Putamen (tissue), 1 donor: ENCODE results near the gene TNS3.

Experiments
- DNase-seq: peaks from one replicate; pipeline ENCODE4 v3.0.0-alpha.2; 2016; ENCODE audit warnings: low spot score

Gene TNS3

DNA sequence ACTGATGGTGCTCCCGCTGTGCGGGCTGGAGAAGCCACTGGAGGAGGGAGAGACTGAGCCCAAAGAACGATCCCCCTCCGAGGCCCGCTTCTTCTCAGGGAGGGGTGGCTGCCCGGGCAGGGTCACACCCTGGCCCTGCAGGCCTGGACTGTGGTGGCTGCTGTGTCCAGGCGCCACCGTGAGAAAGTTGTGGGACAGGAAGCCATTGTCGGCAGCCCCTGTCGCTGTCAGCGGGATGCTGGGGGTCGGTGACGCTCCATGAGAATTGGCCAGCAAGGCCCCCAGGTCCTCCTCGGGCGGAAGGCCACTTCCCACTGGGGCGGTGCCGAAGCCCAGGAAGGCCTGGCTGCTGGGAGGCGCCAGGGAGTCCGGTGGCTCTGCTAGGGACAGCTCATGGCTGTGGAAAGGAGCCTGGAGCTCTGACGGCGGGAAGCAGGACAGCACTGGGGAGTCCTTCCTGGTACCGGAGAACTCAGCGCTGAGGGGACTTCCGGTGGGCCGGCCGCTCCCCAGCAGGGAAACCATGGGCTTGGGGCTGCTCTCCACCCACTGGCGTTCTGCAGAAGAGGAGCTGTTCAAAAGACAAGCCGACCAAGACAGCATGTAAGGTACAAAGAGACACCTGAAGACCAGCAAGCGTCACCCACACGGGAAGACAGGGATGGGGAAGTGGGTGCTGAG, 278.8 kb downstream of the TNS3 start:
- no peak for DNase-seq

GRCh38 chr7:47302560-47302959, 279.4 kb downstream of the TNS3 start:
- DNase-seq, result peak; percentile 33

DNA sequence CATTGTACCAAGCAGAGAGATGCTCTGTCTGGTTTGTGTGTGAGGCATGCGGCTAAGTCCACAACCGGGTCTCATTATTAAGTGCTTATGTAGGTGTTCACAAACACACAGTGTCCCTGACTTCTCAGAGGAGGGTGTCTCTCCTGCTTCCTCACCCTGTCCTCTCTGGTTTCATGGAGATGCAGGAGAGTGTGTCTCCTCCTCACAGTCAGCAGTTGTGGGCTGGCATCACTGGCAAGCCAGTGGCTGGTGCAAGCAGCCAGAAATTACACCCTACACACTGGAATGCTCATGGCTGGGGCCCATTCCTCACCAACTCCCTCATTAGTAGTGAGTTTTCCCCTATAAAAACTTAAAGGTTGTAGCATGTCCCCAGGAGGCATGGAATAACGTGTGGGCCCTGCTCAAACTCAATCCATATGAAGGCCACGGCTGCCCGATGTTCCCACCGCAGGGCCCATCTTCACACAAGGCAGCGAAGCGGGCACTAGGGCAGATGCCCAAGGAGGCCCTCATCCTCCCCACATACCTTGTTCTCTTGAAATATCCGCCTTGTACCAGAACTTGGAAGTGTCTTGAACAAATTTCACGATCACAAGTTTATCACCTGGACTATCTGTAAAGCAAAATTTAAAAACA, 280.1 kb downstream of the TNS3 start:
- DNase-seq, result no peak

DNA sequence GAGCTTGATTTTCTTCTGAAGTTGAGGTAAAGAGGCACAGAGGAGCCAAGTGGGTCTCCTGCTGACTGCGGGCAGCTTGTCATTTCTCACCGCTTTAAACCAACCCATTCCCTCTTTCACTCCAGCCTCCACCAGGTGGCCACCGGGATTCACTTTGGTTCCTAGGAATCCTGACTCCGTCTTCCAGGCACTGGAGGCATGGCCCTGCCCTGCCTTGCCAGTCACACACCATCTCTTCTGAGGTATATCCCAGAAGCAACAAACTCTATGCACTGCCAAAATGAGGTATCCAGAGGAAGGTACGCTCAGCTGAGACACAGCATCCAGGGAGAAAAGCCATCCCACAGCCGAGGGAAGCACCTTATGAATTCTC, 280.8 kb downstream of the TNS3 start:
- DNase-seq, result no peak

DNA sequence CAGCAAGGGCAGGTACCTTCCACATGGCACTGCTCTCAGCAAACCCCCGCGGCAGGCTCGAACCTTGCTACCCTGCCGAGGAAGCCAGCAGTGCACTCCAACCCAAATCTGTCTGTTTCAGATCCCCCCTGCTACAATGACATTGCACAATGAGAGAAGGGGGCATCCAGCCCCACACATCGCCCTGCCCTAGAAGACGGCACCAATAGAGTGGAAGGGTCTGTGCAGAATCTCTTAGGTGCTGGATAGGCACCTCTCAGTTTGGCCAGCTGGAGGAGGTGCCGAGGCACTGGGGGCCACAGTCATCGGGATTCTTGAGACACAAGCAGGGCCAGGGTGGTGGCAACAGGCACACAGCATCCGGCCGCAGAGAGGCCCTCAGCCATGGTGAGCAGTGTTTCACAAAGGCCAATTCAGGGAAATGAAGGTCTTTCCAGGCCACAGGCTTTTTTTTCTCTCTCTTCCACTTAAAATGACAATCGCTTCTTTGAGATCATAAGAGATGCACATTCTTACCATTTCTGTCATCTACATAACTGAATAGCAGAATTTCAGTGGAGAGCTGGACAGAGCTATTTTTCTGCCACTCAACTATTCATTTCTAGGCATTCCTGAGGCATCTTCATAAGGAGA, 281.3 kb downstream of the TNS3 start:
- DNase-seq, result peak; percentile 53

DNA sequence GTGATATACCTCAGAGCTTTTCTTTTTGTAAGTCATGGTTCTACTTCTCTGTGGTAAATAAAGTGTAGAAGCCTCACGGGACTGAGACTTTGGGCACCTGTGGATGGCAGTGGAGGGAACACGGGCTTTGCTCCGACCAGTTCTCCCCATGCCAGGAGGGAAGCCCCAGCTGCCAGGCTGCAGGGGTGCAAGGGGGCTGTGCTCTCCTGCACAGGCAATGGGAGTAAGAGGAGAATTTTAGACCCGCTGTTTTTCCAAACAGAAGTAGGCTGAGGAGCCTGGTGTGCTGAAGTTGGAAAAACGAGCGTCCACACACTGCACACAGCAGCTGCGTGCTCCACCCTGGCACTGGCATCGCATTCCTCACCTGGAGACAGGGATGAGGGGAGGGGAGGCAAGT, 282.4 kb downstream of the TNS3 start:
- DNase-seq, result no peak

GRCh38 chr7:47298636-47299035, 283.3 kb downstream of the TNS3 start:
- no peak for DNase-seq

GRCh38 chr7:47297120-47297519, 284.8 kb downstream of the TNS3 start:
- DNase-seq, result no peak

- no peak for DNase-seq
Observed at GRCh38 chr7:47295606-47296005, 286.3 kb downstream of the TNS3 start.

GRCh38 chr7:47294556-47295222, 287.2 kb downstream of the TNS3 start:
- DNase-seq, result no peak

GRCh38 chr7:47293884-47294555, 287.9 kb downstream of the TNS3 start:
- no peak for DNase-seq

- DNase-seq, result no peak
Observed at GRCh38 chr7:47292832-47293309, 289.0 kb downstream of the TNS3 start.

GRCh38 chr7:47291461-47292081, 290.3 kb downstream of the TNS3 start:
- DNase-seq, result no peak

GRCh38 chr7:47290867-47291266, 291.0 kb downstream of the TNS3 start:
- no peak for DNase-seq

DNA sequence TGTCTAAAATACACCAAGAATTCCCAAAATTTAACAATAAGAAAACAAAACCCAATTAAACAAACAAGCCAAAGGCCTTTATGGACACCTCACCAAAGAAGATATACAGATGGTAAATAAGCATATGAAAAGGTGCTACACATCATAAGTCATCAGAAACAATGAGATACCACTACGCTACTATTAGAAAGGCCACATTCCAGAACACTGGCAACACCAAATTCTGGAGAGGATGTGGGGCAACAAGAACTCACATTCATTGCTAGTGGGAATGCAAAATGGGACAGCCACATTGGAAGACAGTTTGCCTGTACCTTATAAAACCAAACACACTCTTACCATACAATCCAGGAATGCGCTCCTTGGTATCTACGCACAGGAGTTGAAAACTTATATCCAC, 291.4 kb downstream of the TNS3 start:
- DNase-seq, result no peak

GRCh38 chr7:47288060-47288459, 293.9 kb downstream of the TNS3 start:
- DNase-seq, result no peak

GRCh38 chr7:47285860-47286491, 295.9 kb downstream of the TNS3 start:
- DNase-seq, result no peak

- no peak for DNase-seq
Observed at GRCh38 chr7:47284691-47285635, 296.9 kb downstream of the TNS3 start.

DNA sequence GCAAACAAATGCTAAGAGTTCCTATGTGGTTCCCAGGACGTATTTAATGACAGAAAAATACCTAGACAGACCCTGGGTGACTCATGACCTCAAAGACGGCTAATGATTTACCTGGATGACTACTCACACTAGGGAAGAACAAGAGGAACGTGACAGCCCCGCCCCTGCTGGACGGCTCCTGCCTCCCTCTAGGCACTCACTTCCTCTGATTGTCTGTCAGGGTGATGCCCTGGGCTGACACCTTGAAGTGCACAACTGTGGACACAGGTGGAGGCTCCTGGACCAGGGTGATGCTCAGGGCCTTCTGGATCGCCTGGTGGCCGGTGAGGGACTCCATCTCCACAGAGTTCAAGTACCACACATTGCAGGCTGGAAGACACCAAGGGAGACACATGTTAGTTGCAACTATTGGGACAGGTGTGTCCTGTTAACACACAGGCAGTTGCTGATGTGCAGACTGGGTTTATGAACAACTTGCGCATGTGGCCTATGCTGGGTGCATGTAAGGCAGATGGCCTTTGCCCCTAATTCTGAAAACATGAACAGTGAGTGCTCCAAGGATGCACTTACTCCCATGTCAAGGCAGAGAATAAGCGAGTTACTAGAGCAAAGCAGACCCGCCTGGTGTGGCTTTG, 298.3 kb downstream of the TNS3 start:
- no peak for DNase-seq
